Measurements from ENCODE around the gene MPPED2.

DNA sequence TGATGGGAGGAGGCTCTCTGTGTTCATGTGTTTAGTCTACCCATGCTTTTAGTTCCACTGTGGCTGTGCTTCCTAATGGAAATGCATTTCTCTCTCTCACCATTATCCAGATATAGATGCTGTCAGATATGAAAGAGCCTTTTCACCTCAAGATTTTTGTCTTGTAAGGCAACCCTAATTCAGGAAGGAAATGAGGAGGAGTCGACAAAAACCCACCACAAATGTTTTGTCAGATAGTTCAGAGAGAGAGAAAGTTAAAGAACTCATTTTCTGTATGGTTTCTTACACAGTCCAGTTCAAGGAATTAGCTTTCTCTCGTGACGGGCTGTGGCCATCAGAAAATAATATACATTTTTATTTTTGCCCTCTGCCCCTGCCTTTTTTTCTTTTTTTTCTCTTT lies 180.8 kb downstream of the MPPED2 start:
- TF ChIP-seq, protein P1, sequence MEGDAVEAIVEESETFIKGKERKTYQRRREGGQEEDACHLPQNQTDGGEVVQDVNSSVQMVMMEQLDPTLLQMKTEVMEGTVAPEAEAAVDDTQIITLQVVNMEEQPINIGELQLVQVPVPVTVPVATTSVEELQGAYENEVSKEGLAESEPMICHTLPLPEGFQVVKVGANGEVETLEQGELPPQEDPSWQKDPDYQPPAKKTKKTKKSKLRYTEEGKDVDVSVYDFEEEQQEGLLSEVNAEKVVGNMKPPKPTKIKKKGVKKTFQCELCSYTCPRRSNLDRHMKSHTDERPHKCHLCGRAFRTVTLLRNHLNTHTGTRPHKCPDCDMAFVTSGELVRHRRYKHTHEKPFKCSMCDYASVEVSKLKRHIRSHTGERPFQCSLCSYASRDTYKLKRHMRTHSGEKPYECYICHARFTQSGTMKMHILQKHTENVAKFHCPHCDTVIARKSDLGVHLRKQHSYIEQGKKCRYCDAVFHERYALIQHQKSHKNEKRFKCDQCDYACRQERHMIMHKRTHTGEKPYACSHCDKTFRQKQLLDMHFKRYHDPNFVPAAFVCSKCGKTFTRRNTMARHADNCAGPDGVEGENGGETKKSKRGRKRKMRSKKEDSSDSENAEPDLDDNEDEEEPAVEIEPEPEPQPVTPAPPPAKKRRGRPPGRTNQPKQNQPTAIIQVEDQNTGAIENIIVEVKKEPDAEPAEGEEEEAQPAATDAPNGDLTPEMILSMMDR (IDR thresholded peaks at IDR 0.05) = no peak
- TF ChIP-seq POLR2A (IDR thresholded peaks at IDR 0.05) = no peak
